ENCODE results near the gene MAPKAP1.

DNA sequence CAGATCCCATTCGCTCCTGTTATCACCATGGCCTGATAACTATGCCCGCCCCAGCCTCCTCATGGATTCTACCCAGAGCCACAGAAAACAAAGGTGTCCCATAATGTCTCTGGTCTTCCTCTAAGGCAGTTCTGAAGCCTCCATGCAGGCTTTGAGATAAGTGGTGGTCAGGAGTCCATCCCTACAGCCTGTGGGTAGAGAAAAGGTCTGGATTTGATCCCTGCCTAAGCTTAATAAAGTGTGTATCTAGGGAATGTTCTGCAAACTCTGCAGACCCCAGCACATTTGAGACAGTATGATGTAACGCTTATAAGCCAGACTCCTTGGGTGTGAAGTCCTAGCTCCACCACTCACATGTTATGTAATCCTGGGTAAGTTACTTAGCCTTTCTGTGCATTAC, 187.3 kb downstream of the MAPKAP1 start:
- TF ChIP-seq POLR2A (IDR thresholded peaks at IDR 0.05), result no peak
- TF ChIP-seq, protein P1, sequence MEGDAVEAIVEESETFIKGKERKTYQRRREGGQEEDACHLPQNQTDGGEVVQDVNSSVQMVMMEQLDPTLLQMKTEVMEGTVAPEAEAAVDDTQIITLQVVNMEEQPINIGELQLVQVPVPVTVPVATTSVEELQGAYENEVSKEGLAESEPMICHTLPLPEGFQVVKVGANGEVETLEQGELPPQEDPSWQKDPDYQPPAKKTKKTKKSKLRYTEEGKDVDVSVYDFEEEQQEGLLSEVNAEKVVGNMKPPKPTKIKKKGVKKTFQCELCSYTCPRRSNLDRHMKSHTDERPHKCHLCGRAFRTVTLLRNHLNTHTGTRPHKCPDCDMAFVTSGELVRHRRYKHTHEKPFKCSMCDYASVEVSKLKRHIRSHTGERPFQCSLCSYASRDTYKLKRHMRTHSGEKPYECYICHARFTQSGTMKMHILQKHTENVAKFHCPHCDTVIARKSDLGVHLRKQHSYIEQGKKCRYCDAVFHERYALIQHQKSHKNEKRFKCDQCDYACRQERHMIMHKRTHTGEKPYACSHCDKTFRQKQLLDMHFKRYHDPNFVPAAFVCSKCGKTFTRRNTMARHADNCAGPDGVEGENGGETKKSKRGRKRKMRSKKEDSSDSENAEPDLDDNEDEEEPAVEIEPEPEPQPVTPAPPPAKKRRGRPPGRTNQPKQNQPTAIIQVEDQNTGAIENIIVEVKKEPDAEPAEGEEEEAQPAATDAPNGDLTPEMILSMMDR (IDR thresholded peaks at IDR 0.05), result no peak
